K562 (cell line): ENCODE results near the gene SRRT. TPM values are rescaled to one million over a fixed set of nuclear protein-coding genes. Genes with fewer than 3 reads are reported as not detected.

Experiments used
- ELF4 ChIP-seq: fragments of 450-650 bp; formaldehyde crosslinking; IDR thresholded peaks from 2 replicates; pipeline ENCODE4 v1.4.0; 2022; ENCODE audit warnings: missing genetic modification characterization
- GATAD2A ChIP-seq: fragments of 450-650 bp; IDR thresholded peaks from 2 replicates; pipeline ENCODE4 v1.6.1; 2017
- JUN ChIP-seq, 2 experiments: sonication (generic) in 1 of 2; formaldehyde crosslinking in 1 of 2; IDR thresholded peaks; 2 replicates each; pipeline versions ENCODE4 v1.6.1 to v1.8.0; 2012 to 2022; ENCODE audit warnings: borderline replicate concordance in 2 of 2, mild to moderate bottlenecking in 2 of 2, improper control_type of control experiment in 1 of 2, low read depth in 1 of 2, low read length in 1 of 2, missing genetic modification reagents in 1 of 2
- KAT7 ChIP-seq: sonication (generic); formaldehyde crosslinking; IDR thresholded peaks from 2 replicates; pipeline ENCODE4 v1.8.0; 2022; ENCODE audit warnings: missing genetic modification reagents, mild to moderate bottlenecking, borderline replicate concordance
- PCBP2 ChIP-seq: fragments of 200-400 bp; formaldehyde crosslinking; IDR thresholded peaks from 2 replicates; pipeline ENCODE4 v1.6.1; 2018; ENCODE audit warnings: low read length, low read depth, mild to moderate bottlenecking, moderate library complexity; ENCODE audit not compliant: poor library complexity, severe bottlenecking
- POU5F1 ChIP-seq: fragments of 150-350 bp; IDR thresholded peaks from 2 replicates; pipeline ENCODE4 v1.6.1; 2014; ENCODE audit warnings: borderline replicate concordance, low read length, low read depth, mild to moderate bottlenecking; ENCODE audit not compliant: partially characterized antibody
- PYGO2 ChIP-seq: fragments of 450-650 bp; IDR thresholded peaks from 2 replicates; pipeline ENCODE4 v1.6.1; 2016; ENCODE audit warnings: mild to moderate bottlenecking, missing genetic modification characterization, moderate library complexity, missing compliant biosample characterization
- TAF9B ChIP-seq: fragments of 450-650 bp; IDR thresholded peaks from 2 replicates; pipeline ENCODE4 v1.6.1; 2018; ENCODE audit warnings: mild to moderate bottlenecking; ENCODE audit not compliant: partially characterized antibody
- TGIF2 ChIP-seq: sonication (generic); formaldehyde crosslinking; IDR thresholded peaks from 2 replicates; pipeline ENCODE4 v1.8.1; 2022; ENCODE audit warnings: mild to moderate bottlenecking, missing genetic modification reagents, moderate library complexity
- ZBED1 ChIP-seq: IDR thresholded peaks from 2 replicates; pipeline ENCODE4 v1.6.1; 2014
- ZNF444 ChIP-seq: fragments of 250-450 bp; sonication (Bioruptor Pico); IDR thresholded peaks from 2 replicates; pipeline ENCODE4 v1.4.0; 2020; ENCODE audit warnings: mild to moderate bottlenecking, moderate library complexity
- polyA plus RNA-seq, 8 experiments: library from polyadenylated mRNA; depleted of rRNA in 4 of 8; stranded (reverse) in 5 of 8; unstranded in 3 of 8; fragments of >200 nt; fragmentation: Nextera tagmentation in 2 of 8; fragmentation: Illumina TruSeq in 1 of 8; extraction: Ambion mirVana in 2 of 8; extraction: Trizol in 1 of 8; gene quantifications; 2 replicates each; pipeline versions ENCODE4 v1.2.1 to v1.2.3, GENCODE V29; 2011 to 2014; ENCODE audit warnings: inconsistent platforms in 1 of 8, missing spikeins in 1 of 8
- total RNA-seq, 7 experiments: library from RNA; depleted of rRNA in 6 of 7; stranded (reverse); fragments of >200 nt in 6 of 7; fragmentation: Illumina TruSeq in 2 of 7; extraction: Trizol in 2 of 7; gene quantifications; 2 replicates each; pipeline versions ENCODE4 v1.2.1 to v1.2.3, GENCODE V29; 2011 to 2021; ENCODE audit warnings: low replicate concordance in 1 of 7
- TF ChIP-seq, protein P1 (sequence below): sonication (generic); formaldehyde crosslinking; IDR thresholded peaks from 2 replicates; pipeline ENCODE4 v1.8.1; 2023; ENCODE audit warnings: mild to moderate bottlenecking, missing genetic modification reagents
- TF ChIP-seq, protein P2 (sequence below), 2 experiments: IDR thresholded peaks; 2 replicates each; pipeline ENCODE4 v1.6.1; 2012; ENCODE audit warnings: improper control_type of control experiment in 2 of 2, low read depth in 2 of 2, low read length in 2 of 2, borderline replicate concordance in 1 of 2
- TF ChIP-seq, protein P3 (sequence below): fragments of 450-650 bp; IDR thresholded peaks from 2 replicates; pipeline ENCODE4 v1.6.1; 2016; ENCODE audit warnings: missing biosample characterization, missing genetic modification characterization
- TF ChIP-seq, protein P4 (sequence below): IDR thresholded peaks from 2 replicates; pipeline ENCODE4 v1.6.1; 2011; ENCODE audit not compliant: insufficient read length; ENCODE audit errors: extremely low read depth
- TF ChIP-seq, protein P5 (sequence below): fragments of 250-450 bp; sonication (Bioruptor Pico); IDR thresholded peaks from 2 replicates; pipeline ENCODE4 v1.4.0; 2020; ENCODE audit warnings: mild to moderate bottlenecking

The SRRT gene
- total and polyA plus RNA-seq, 9 of the 15 experiments (the other 6 are each of a cell fraction or from before 2014, with no cell fraction given) = 10.3 to 263 (median 84.4) TPM

DNA sequence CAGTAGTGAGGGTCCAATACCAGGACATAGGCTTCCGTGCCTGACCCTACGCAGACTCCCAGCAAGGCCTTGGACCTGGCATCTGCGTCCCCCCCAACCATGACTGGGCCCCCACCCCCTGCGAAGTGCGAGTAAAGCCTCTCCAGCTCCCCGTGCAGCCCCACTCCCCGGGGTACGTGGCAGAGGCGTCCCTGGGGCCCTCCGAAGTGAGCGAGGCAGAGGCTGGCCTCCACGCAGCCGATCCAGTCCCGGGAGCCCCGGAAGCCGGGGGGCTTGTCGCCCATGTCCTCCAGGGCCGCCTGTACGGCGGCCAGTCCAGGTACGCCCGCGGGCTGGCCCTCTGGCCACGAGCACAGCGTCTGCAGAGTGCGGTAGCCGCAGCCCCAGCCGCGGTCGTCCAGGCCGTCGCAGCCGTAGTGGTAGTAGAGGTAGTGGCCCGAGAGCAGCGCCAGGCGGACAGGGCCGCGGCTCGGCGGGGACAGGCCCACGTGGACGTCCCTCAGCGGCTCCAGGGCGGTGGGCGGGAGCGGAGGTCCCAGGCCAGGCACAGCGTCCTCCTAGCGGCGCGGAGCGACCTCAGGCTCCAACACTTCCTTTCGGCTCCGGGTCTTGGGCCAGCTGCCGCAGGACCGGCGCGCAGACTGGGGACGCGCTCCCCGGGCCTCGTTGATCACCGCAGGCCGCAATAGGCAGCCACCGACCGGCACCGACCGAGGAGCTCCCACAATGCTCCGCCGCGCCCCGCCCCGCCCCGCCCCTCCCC is 14.3 kb downstream of the SRRT start, which contains the start of gene UFSP1 (continued):
- TF ChIP-seq TGIF2 (peak; percentile 88), JUN (IDR thresholded peaks at IDR 0.05; ENCODE audit: borderline replicate concordance, low read depth, low read length) (peak; percentile 24; the same call in 1 of the 2 replicates), JUN (CRISPR knock-in tag; IDR thresholded peaks at IDR 0.05; ENCODE audit: borderline replicate concordance) (0 out of 2 replicates have a peak, but pooled peaks have one; percentile 32), PCBP2 (peak; percentile 49), ZBED1 (peak; percentile 15; the same call in 1 of the 2 replicates), POU5F1 (no peak), TAF9B (no peak), GATAD2A (no peak), ELF4 (no peak), KAT7 (CRISPR knock-in tag) (peak; percentile 37; the same call in 1 of the 2 replicates), ZNF444 (no peak), PYGO2 (tag) (no peak)
- TF ChIP-seq, protein P1, sequence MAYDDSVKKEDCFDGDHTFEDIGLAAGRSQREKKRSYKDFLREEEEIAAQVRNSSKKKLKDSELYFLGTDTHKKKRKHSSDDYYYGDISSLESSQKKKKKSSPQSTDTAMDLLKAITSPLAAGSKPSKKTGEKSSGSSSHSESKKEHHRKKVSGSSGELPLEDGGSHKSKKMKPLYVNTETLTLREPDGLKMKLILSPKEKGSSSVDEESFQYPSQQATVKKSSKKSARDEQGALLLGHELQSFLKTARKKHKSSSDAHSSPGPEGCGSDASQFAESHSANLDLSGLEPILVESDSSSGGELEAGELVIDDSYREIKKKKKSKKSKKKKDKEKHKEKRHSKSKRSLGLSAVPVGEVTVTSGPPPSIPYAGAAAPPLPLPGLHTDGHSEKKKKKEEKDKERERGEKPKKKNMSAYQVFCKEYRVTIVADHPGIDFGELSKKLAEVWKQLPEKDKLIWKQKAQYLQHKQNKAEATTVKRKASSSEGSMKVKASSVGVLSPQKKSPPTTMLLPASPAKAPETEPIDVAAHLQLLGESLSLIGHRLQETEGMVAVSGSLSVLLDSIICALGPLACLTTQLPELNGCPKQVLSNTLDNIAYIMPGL (CRISPR knock-in tag) = peak; percentile 90
- TF ChIP-seq, protein P2, sequence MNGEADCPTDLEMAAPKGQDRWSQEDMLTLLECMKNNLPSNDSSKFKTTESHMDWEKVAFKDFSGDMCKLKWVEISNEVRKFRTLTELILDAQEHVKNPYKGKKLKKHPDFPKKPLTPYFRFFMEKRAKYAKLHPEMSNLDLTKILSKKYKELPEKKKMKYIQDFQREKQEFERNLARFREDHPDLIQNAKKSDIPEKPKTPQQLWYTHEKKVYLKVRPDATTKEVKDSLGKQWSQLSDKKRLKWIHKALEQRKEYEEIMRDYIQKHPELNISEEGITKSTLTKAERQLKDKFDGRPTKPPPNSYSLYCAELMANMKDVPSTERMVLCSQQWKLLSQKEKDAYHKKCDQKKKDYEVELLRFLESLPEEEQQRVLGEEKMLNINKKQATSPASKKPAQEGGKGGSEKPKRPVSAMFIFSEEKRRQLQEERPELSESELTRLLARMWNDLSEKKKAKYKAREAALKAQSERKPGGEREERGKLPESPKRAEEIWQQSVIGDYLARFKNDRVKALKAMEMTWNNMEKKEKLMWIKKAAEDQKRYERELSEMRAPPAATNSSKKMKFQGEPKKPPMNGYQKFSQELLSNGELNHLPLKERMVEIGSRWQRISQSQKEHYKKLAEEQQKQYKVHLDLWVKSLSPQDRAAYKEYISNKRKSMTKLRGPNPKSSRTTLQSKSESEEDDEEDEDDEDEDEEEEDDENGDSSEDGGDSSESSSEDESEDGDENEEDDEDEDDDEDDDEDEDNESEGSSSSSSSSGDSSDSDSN (IDR thresholded peaks at IDR 0.05; ENCODE audit: borderline replicate concordance in 1 of 2, low read depth in 2 of 2, low read length in 2 of 2) = peak in 1 of 2 experiments; percentile 84; a peak in 3 of 4 replicates
- TF ChIP-seq, protein P3, sequence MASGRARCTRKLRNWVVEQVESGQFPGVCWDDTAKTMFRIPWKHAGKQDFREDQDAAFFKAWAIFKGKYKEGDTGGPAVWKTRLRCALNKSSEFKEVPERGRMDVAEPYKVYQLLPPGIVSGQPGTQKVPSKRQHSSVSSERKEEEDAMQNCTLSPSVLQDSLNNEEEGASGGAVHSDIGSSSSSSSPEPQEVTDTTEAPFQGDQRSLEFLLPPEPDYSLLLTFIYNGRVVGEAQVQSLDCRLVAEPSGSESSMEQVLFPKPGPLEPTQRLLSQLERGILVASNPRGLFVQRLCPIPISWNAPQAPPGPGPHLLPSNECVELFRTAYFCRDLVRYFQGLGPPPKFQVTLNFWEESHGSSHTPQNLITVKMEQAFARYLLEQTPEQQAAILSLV = no peak
- TF ChIP-seq, protein P4, sequence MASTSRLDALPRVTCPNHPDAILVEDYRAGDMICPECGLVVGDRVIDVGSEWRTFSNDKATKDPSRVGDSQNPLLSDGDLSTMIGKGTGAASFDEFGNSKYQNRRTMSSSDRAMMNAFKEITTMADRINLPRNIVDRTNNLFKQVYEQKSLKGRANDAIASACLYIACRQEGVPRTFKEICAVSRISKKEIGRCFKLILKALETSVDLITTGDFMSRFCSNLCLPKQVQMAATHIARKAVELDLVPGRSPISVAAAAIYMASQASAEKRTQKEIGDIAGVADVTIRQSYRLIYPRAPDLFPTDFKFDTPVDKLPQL = no peak
- TF ChIP-seq, protein P5, sequence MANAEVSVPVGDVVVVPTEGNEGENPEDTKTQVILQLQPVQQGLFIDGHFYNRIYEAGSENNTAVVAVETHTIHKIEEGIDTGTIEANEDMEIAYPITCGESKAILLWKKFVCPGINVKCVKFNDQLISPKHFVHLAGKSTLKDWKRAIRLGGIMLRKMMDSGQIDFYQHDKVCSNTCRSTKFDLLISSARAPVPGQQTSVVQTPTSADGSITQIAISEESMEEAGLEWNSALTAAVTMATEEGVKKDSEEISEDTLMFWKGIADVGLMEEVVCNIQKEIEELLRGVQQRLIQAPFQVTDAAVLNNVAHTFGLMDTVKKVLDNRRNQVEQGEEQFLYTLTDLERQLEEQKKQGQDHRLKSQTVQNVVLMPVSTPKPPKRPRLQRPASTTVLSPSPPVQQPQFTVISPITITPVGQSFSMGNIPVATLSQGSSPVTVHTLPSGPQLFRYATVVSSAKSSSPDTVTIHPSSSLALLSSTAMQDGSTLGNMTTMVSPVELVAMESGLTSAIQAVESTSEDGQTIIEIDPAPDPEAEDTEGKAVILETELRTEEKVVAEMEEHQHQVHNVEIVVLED (CRISPR knock-in tag) = no peak
